DND-41 (cell line): ENCODE measurements around the gene SP2.

Experiments used
- ATAC-seq: fragments of 200-7000 bp; cut with Tn5 transposase; 3 replicates; pipeline ENCODE4 v1.9.1; 2021; ENCODE audit warnings: low read depth; ENCODE audit not compliant: insufficient read depth
- DNase-seq: peaks from one replicate; pipeline ENCODE4 v3.0.0-alpha.2; 2020
- H2AFZ ChIP-seq: 2 replicates; pipeline ENCODE4 v1.6.0; 2012; ENCODE audit warnings: low read depth, low read length
- H3K27ac ChIP-seq: 2 replicates; pipeline ENCODE4 v1.5.1; 2012; ENCODE audit warnings: low read length, inconsistent platforms
- H3K27me3 ChIP-seq: fragments of 200-600 bp; sonication (generic); 2 replicates; pipeline ENCODE4 v1.6.0; 2012; ENCODE audit warnings: low read length, mild to moderate bottlenecking, inconsistent platforms; ENCODE audit not compliant: insufficient read depth, poor library complexity
- H3K36me3 ChIP-seq: 2 replicates; pipeline ENCODE4 v1.5.1; 2012; ENCODE audit warnings: low read length, inconsistent platforms; ENCODE audit not compliant: insufficient read depth
- H3K4me1 ChIP-seq: 2 replicates; pipeline ENCODE4 v1.5.1; 2012; ENCODE audit warnings: mild to moderate bottlenecking, low read length; ENCODE audit not compliant: insufficient read depth
- H3K4me2 ChIP-seq: 2 replicates; pipeline ENCODE4 v1.6.0; 2012; ENCODE audit warnings: mild to moderate bottlenecking, moderate library complexity, low read length, inconsistent platforms; ENCODE audit not compliant: insufficient read depth
- H3K4me3 ChIP-seq, 2 experiments: fragments of 200-600 bp in 1 of 2; shearing (Covaris generic) in 1 of 2; 2 replicates each; pipeline ENCODE4 v1.5.1; 2012 to 2016; ENCODE audit warnings: inconsistent platforms in 2 of 2, low read length in 2 of 2, mild to moderate bottlenecking in 2 of 2, low read depth in 1 of 2, moderate library complexity in 1 of 2
- H3K79me2 ChIP-seq: 2 replicates; pipeline ENCODE4 v1.6.0; 2012; ENCODE audit warnings: low read length, inconsistent platforms; ENCODE audit not compliant: insufficient read depth
- H3K9ac ChIP-seq: 2 replicates; pipeline ENCODE4 v1.6.0; 2012; ENCODE audit warnings: low read depth, mild to moderate bottlenecking, inconsistent platforms, low read length, moderate library complexity
- H3K9me3 ChIP-seq: 2 replicates; pipeline ENCODE4 v1.5.1; 2012; ENCODE audit warnings: low read length, moderate library complexity, mild to moderate bottlenecking, inconsistent platforms; ENCODE audit not compliant: insufficient read depth, severe bottlenecking
- H4K20me1 ChIP-seq: 2 replicates; pipeline ENCODE4 v1.6.0; 2012; ENCODE audit warnings: low read length; ENCODE audit not compliant: insufficient read depth
- EZH2 ChIP-seq: IDR thresholded peaks from 3 replicates; pipeline ENCODE4 v1.6.1; 2012; ENCODE audit warnings: borderline replicate concordance, low read depth, mild to moderate bottlenecking, moderate library complexity, low read length, inconsistent platforms; ENCODE audit not compliant: severe bottlenecking
- TF ChIP-seq, protein P1 (sequence below): IDR thresholded peaks from 2 replicates; pipeline ENCODE4 v1.5.1; 2012; ENCODE audit warnings: borderline replicate concordance, low read length, moderate library complexity, mild to moderate bottlenecking; ENCODE audit not compliant: poor library complexity, severe bottlenecking; ENCODE audit errors: extremely low read depth

Gene SP2

GRCh38 chr17:47877368-47878034, 18.5 kb upstream of the SP2 start:
- Histone ChIP-seq H3K4me1 (no peaks in the 10 kb centered on the region), H3K4me2 (no peak overlapping the region), H3K9me3 (no peaks in the 10 kb centered on the region), H3K79me2 (no peaks in the 10 kb centered on the region), H3K4me3 (no peak overlapping the region), H3K27me3 (peaks cover 24% of the 10 kb centered on the region), H3K36me3 (no peaks in the 10 kb centered on the region), H2AFZ (no peak overlapping the region), H3K27ac (no peak overlapping the region), H3K9ac (no peak overlapping the region), H4K20me1 (no peaks in the 10 kb centered on the region)
- TF ChIP-seq EZH2 = no peak
- TF ChIP-seq, protein P1, sequence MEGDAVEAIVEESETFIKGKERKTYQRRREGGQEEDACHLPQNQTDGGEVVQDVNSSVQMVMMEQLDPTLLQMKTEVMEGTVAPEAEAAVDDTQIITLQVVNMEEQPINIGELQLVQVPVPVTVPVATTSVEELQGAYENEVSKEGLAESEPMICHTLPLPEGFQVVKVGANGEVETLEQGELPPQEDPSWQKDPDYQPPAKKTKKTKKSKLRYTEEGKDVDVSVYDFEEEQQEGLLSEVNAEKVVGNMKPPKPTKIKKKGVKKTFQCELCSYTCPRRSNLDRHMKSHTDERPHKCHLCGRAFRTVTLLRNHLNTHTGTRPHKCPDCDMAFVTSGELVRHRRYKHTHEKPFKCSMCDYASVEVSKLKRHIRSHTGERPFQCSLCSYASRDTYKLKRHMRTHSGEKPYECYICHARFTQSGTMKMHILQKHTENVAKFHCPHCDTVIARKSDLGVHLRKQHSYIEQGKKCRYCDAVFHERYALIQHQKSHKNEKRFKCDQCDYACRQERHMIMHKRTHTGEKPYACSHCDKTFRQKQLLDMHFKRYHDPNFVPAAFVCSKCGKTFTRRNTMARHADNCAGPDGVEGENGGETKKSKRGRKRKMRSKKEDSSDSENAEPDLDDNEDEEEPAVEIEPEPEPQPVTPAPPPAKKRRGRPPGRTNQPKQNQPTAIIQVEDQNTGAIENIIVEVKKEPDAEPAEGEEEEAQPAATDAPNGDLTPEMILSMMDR = no peak
- no peak for DNase-seq
- ATAC-seq = no peak

DNA sequence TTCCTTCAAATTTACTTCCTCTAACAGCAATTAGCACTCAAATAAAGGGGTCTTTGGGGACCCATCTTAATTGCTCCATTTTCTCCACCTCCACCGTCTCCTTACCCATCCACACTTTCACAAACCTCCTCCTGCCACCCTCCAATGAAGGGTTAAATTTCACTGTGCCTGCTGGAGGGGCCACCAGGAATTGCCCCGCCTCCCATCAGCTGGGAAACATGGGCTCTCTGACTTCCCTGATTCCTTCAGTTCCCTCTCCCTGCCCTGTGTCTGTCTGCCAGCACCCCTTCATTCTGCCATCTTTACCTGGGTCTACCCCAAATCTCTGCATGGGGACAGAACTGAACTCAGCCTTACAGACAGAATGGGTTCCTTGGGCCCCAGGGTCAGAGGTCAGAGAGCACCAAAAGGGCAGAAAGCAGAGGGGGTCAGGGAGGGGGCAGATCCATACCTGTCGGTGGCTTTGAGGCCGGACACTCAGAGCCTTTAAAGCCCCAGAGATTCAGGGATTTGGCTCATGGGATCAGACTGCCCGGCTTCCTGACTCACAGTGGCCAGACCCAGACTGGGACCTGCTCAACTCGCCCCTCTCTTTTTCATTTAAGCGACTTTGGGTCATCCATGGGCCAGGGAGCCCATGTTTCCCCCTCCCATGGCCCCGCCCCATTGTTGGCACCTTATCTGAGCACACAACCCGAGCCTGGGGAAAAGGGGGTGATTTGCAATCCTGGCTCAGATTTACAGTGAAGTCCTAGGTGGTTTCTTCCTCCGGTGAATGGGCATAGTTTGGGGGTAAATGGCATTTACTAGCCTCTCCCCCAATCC, 17.6 kb upstream of the SP2 start:
- peaks cover 19% of the 10 kb centered on the region for H3K27me3 ChIP-seq
- H3K9me3 ChIP-seq = no peaks in the 10 kb centered on the region
- no peaks in the 10 kb centered on the region for H3K36me3 ChIP-seq
- no peak overlapping the region for H2AFZ ChIP-seq
- no peak overlapping the region for H3K4me2 ChIP-seq
- H3K4me3 ChIP-seq = no peak overlapping the region
- DNase-seq = no peak
- no peak for ATAC-seq
- H3K27ac ChIP-seq = no peak overlapping the region
- H3K9ac ChIP-seq = no peak overlapping the region
- H4K20me1 ChIP-seq = no peaks in the 10 kb centered on the region
- TF ChIP-seq, protein P1 = no peak
- peak; percentile 55 for TF ChIP-seq EZH2
- no peaks in the 10 kb centered on the region for H3K4me1 ChIP-seq
- H3K79me2 ChIP-seq = no peaks in the 10 kb centered on the region

DNA sequence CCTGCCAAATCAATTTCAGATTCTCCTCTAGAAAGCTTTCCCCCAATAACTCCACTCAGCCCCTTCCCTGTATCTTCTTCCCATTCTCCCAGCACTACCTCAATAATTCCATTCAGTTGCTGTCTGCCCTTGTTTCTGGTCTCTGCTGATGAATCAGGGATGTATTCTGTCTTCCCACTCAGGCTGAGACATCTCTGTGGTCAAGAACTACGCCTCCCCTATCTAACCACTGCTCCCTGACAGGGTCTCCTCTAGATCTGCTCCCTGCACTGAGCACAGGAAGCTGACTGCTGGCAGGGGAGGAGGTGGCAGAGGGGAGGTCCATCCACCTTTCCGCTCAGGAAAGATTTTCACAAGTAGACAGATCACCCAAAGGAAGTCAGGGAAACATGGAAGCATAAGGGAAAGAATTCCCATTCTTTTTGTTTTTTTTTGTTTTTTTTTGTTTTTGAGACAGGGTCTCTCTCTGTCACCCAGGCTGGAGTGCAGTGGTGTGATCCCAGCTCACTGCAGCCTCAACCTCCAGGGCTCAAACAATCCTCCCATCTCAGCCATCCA, 16.9 kb upstream of the SP2 start:
- DNase-seq (no peak), ATAC-seq (peak; percentile 40; the same call in 1 of the 3 replicates)
- H3K36me3 ChIP-seq = no peaks in the 10 kb centered on the region
- TF ChIP-seq, protein P1 = no peak
- TF ChIP-seq EZH2 = no peak
- H3K9ac ChIP-seq = no peak overlapping the region
- no peaks in the 10 kb centered on the region for H3K79me2 ChIP-seq
- no peaks in the 10 kb centered on the region for H3K9me3 ChIP-seq
- H3K27ac ChIP-seq = no peak overlapping the region
- H2AFZ ChIP-seq = no peak overlapping the region
- H3K4me2 ChIP-seq = no peak overlapping the region
- peaks cover 19% of the 10 kb centered on the region for H3K27me3 ChIP-seq
- no peak overlapping the region for H3K4me3 ChIP-seq
- no peaks in the 10 kb centered on the region for H3K4me1 ChIP-seq
- no peaks in the 10 kb centered on the region for H4K20me1 ChIP-seq
